K562 (cell line): ENCODE data around the gene PIK3CB. TPM values are rescaled to one million over a fixed set of nuclear protein-coding genes. Genes with fewer than 3 reads are reported as not detected.

Source experiments
- ATAC-seq: fragments of 200-7000 bp; cut with Tn5 transposase; 3 replicates; pipeline ENCODE4 v1.9.1; 2020; ENCODE audit warnings: moderate library complexity
- BruUV-seq: library from RNA; stranded (reverse); fragments of 400-500 nt; replicated peaks from 2 replicates; lab custom pipeline; 2021; lab: Mats Ljungman, UMichigan
- CTCF ChIA-PET: fragments of 300-600 bp; formaldehyde crosslinking; extraction: SDS; loops from one replicate; lab custom pipeline; 2021; ENCODE audit warnings: low intra/inter-chr PET ratio; lab: Yijun Ruan, JAX
- POLR2A ChIA-PET: fragments of 300-600, 350-650 bp; sonication (Branson Sonifier 250); formaldehyde crosslinking; extraction: SDS; loops from one replicate; lab custom pipeline; 2021; ENCODE audit warnings: antibody characterized with exemption, inconsistent platforms; lab: Yijun Ruan, JAX
- DNase-seq, 4 experiments: peaks; one replicate each; pipeline versions ENCODE4 v3.0.0 to v3.0.0-alpha.2; 2011 to 2018; ENCODE audit warnings: low spot score in 3 of 4, mixed read lengths in 3 of 4; ENCODE audit errors: extremely low read depth in 1 of 4
- FAIRE-seq: peaks from 2 replicates; lab custom pipeline; 2011; peaks lifted over from hg19 to GRCh38; lab: Jason Lieb, UNC
- H2AFZ ChIP-seq: 2 replicates; pipeline ENCODE4 v1.6.0; 2011; ENCODE audit warnings: low read depth, low read length, control low read depth, inconsistent platforms
- H3K27ac ChIP-seq: fragments of 200-600 bp; 3 replicates; pipeline ENCODE4 v1.8.0; 2011; ENCODE audit warnings: low read depth, mild to moderate bottlenecking, control low read depth, inconsistent platforms, low read length, moderate library complexity, mixed read lengths; ENCODE audit errors: extremely low read depth
- H3K27me3 ChIP-seq, 2 experiments: fragments of 300-600 bp in 1 of 2; 2 replicates in 1 of 2; 3 replicates in 1 of 2; pipeline versions ENCODE4 v1.6.0 to v1.8.0; 2011; ENCODE audit warnings: inconsistent platforms in 2 of 2, low read length in 2 of 2, mild to moderate bottlenecking in 1 of 2, mixed read lengths in 1 of 2, moderate library complexity in 1 of 2; ENCODE audit not compliant: control insufficient read depth in 2 of 2, insufficient read depth in 2 of 2
- H3K36me3 ChIP-seq: fragments of 300-600 bp; 3 replicates; pipeline ENCODE4 v1.8.0; 2011; ENCODE audit warnings: mild to moderate bottlenecking, low read length, inconsistent platforms; ENCODE audit not compliant: control insufficient read depth, insufficient read depth
- H3K4me1 ChIP-seq, 2 experiments: fragments of 200-600 bp in 1 of 2; replicated peaks in 1 of 2; 2 replicates in 1 of 2; 3 replicates in 1 of 2; pipeline versions ENCODE4 v1.5.1 to v1.8.0; 2011; ENCODE audit warnings: inconsistent platforms in 2 of 2, low read length in 2 of 2, mild to moderate bottlenecking in 1 of 2, mixed read lengths in 1 of 2, moderate library complexity in 1 of 2; ENCODE audit not compliant: control insufficient read depth in 2 of 2, insufficient read depth in 2 of 2
- H3K4me2 ChIP-seq: 2 replicates; pipeline ENCODE4 v1.6.1; 2011; ENCODE audit warnings: low read length, control low read depth, inconsistent platforms, mixed read lengths; ENCODE audit not compliant: insufficient read depth
- H3K4me3 ChIP-seq: fragments of 200-600 bp; sonication (generic), shearing (Covaris generic); 2 replicates; pipeline ENCODE4 v1.5.1; 2016; ENCODE audit warnings: control low read depth, inconsistent platforms
- H3K79me2 ChIP-seq: fragments of 200-600 bp; 3 replicates; pipeline ENCODE4 v1.8.0; 2011; ENCODE audit warnings: low read length, inconsistent platforms; ENCODE audit not compliant: control insufficient read depth, insufficient read depth
- H3K9ac ChIP-seq, 2 experiments: 2 replicates each; pipeline versions ENCODE4 v1.6.0 to v1.6.1; 2011; ENCODE audit warnings: low read depth in 2 of 2, low read length in 2 of 2, control low read depth in 1 of 2, inconsistent platforms in 1 of 2, mild to moderate bottlenecking in 1 of 2, mixed read lengths in 1 of 2; ENCODE audit not compliant: insufficient read depth in 1 of 2
- H3K9me1 ChIP-seq: one replicate; pipeline ENCODE4 v1.6.0; 2011; ENCODE audit warnings: inconsistent platforms, mild to moderate bottlenecking, low read length, moderate library complexity; ENCODE audit not compliant: control insufficient read depth, insufficient read depth
- H3K9me3 ChIP-seq: replicated peaks from 2 replicates; pipeline ENCODE4 v1.5.1; 2011; ENCODE audit warnings: low read depth, low read length, inconsistent platforms; ENCODE audit not compliant: control insufficient read depth, insufficient read depth
- H4K20me1 ChIP-seq: replicated peaks from 2 replicates; pipeline ENCODE4 v1.6.1; 2011; ENCODE audit warnings: low read length, inconsistent platforms, mixed read lengths; ENCODE audit not compliant: control insufficient read depth, insufficient read depth
- CEBPG ChIP-seq, 3 experiments: fragments of 200-800 bp in 1 of 3; sonication (Bioruptor generic) in 1 of 3; sonication (generic) in 1 of 3; formaldehyde crosslinking in 1 of 3; IDR thresholded peaks in 2 of 3; conservative IDR thresholded peaks in 1 of 3; 2 replicates each; pipeline versions ENCODE4 v1.6.1 to v1.8.0; 2016 to 2022; ENCODE audit warnings: missing compliant biosample characterization in 2 of 3, missing genetic modification characterization in 2 of 3, mild to moderate bottlenecking in 1 of 3, missing genetic modification reagents in 1 of 3
- LARP7 ChIP-seq: fragments of 450-650 bp; IDR thresholded peaks from 2 replicates; pipeline ENCODE4 v1.6.1; 2016
- SAFB2 ChIP-seq: fragments of 200-400 bp; formaldehyde crosslinking; IDR thresholded peaks from 2 replicates; pipeline ENCODE4 v1.6.1; 2018; ENCODE audit warnings: borderline replicate concordance, low read length, low read depth, moderate library complexity; ENCODE audit not compliant: severe bottlenecking
- ZNF384 ChIP-seq: IDR thresholded peaks from 2 replicates; pipeline ENCODE4 v1.6.1; 2012; ENCODE audit warnings: low read depth, low read length, improper control_type of control experiment
- in situ Hi-C: fragments of 300-500 bp; cut with MboI; formaldehyde crosslinking; loops from 4 replicates; pipeline ENCODE4 v1.15.0; 2018; ENCODE audit warnings: inconsistent platforms, mixed read lengths
- intact Hi-C: fragments of 100-400 bp; cut with micrococcal nuclease; formaldehyde crosslinking; loops from 2 replicates; pipeline ENCODE4 v1.14.2; 2022
- polyA plus RNA-seq, 8 experiments: library from polyadenylated mRNA; depleted of rRNA in 4 of 8; stranded (reverse) in 5 of 8; unstranded in 3 of 8; fragments of >200 nt; fragmentation: Nextera tagmentation in 2 of 8; fragmentation: Illumina TruSeq in 1 of 8; extraction: Ambion mirVana in 2 of 8; extraction: Trizol in 1 of 8; gene quantifications; 2 replicates each; pipeline versions ENCODE4 v1.2.1 to v1.2.3, GENCODE V29; 2011 to 2014; ENCODE audit warnings: inconsistent platforms in 1 of 8, missing spikeins in 1 of 8
- total RNA-seq, 7 experiments: library from RNA; depleted of rRNA in 6 of 7; stranded (reverse); fragments of >200 nt in 6 of 7; fragmentation: Illumina TruSeq in 2 of 7; extraction: Trizol in 2 of 7; gene quantifications; 2 replicates each; pipeline versions ENCODE4 v1.2.1 to v1.2.3, GENCODE V29; 2011 to 2021; ENCODE audit warnings: low replicate concordance in 1 of 7
- TF ChIP-seq, protein P1 (sequence below): sonication (generic); formaldehyde crosslinking; IDR thresholded peaks from 2 replicates; pipeline ENCODE4 v1.8.1; 2022; ENCODE audit warnings: missing genetic modification reagents
- TF ChIP-seq, protein P2 (sequence below): sonication (generic); formaldehyde crosslinking; IDR thresholded peaks from 2 replicates; pipeline ENCODE4 v1.8.0; 2023; ENCODE audit warnings: mild to moderate bottlenecking, missing genetic modification reagents

PIK3CB gene
- total and polyA plus RNA-seq, 9 of the 15 experiments (the other 6 are each of a cell fraction or from before 2014, with no cell fraction given) = 15.3 to 62.6 (median 28.3) TPM

DNA sequence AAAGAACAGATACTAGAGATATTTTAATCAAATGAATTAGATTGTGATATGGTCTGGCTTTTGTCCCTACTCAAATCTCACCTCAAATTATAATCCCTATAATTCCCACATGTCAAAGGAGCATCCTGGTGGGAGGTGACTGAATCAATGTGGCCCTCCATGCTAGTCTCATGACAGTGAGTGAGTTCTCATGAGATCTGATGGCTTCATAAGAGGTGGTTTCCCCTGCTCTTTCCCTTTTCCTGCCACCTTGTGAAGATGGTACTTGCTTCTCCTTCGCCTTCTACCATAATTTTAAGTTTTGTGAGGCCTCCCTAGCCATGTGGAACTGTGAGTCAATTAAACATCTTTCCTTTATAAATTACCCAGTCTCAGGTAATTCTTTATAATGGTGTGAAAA lies 143.4 kb downstream of the PIK3CB start (continued):
- TF ChIP-seq ZNF384 = no peak
- TF ChIP-seq CEBPG (CRISPR knock-in tag; IDR thresholded peaks at IDR 0.05) = no peak
- no peak for TF ChIP-seq CEBPG (tag; conservative IDR thresholded peaks at IDR 0.05 in 1 of 2, IDR thresholded peaks at IDR 0.05 in 1 of 2)
- TF ChIP-seq, protein P1, sequence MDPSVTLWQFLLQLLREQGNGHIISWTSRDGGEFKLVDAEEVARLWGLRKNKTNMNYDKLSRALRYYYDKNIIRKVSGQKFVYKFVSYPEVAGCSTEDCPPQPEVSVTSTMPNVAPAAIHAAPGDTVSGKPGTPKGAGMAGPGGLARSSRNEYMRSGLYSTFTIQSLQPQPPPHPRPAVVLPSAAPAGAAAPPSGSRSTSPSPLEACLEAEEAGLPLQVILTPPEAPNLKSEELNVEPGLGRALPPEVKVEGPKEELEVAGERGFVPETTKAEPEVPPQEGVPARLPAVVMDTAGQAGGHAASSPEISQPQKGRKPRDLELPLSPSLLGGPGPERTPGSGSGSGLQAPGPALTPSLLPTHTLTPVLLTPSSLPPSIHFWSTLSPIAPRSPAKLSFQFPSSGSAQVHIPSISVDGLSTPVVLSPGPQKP (CRISPR knock-in tag) = no peak
- TF ChIP-seq, protein P2, sequence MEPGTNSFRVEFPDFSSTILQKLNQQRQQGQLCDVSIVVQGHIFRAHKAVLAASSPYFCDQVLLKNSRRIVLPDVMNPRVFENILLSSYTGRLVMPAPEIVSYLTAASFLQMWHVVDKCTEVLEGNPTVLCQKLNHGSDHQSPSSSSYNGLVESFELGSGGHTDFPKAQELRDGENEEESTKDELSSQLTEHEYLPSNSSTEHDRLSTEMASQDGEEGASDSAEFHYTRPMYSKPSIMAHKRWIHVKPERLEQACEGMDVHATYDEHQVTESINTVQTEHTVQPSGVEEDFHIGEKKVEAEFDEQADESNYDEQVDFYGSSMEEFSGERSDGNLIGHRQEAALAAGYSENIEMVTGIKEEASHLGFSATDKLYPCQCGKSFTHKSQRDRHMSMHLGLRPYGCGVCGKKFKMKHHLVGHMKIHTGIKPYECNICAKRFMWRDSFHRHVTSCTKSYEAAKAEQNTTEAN (CRISPR knock-in tag) = no peak

DNA sequence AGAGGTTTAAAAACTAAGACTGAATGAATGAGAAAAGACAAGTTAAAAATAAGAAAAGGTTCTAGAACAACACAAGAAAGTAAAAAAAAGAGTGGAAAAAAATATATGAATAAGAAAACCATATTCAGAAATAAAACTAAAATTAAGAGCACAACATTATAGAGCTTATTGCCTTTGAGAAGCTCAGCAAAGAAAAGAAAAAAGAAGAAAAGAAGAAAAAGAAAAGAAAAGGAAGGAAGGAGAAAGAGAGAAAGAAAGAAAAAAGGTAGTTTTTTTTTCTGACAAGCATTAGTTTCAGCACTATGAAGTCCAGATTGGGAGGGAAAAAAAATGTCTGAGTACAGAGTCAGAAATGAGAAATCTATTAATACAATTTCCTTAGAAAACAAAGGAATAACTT lies 144.7 kb downstream of the PIK3CB start:
- intact Hi-C loops (loop anchor here (10.0 kb wide), 1 partner anchor 145 kb away; the partner anchor contains the start of gene PIK3CB), in situ Hi-C loops (no loop called here)
- H2AFZ ChIP-seq = no peak overlapping the region
- no peak overlapping the region for H3K27ac ChIP-seq
- CTCF ChIA-PET = no interaction called here
- POLR2A ChIA-PET = interaction anchor here (0.6 kb wide), 1 partner anchor 36 kb away, joined by 3 read pairs; no protein-coding TSS in a partner anchor
- DNase-seq (no peak), FAIRE-seq (no peak), ATAC-seq (no peak)
- no peak overlapping the region for H3K9ac ChIP-seq
- no peaks in the 10 kb centered on the region for H3K9me1 ChIP-seq
- peaks cover 5 to 43% of the 10 kb centered on the region in 2 experiments; a peak in 4 of 5 replicates for H3K4me1 ChIP-seq
- H3K36me3 ChIP-seq = peaks cover 77% of the 10 kb centered on the region
- H3K79me2 ChIP-seq = peaks cover 3% of the 10 kb centered on the region; the same call in 1 of the 3 replicates
- H3K27me3 ChIP-seq = no peaks in the 10 kb centered on the region
- no TSS peak for BruUV-seq
- H3K4me2 ChIP-seq = no peak overlapping the region
- H3K9me3 ChIP-seq = no peaks in the 10 kb centered on the region
- no peaks in the 10 kb centered on the region for H4K20me1 ChIP-seq
- no peak overlapping the region for H3K4me3 ChIP-seq
- TF ChIP-seq LARP7 = peak; percentile 58; the same call in 1 of the 2 replicates
- TF ChIP-seq SAFB2 = no peak
